AG09319 (cell line): ENCODE data around the gene MROH9.
"Not testable (repeated sequence)": the region's sequence is repeated elsewhere in the genome, so short reads cannot be mapped to it uniquely, and the experiment has no call there.

ENCODE experiments used
- DNase-seq: peaks from one replicate; pipeline ENCODE4 v3.0.0-alpha.2; 2010; ENCODE audit warnings: low read depth; ENCODE audit errors: extremely low read depth
- CTCF ChIP-seq: IDR thresholded peaks from 2 replicates; pipeline ENCODE4 v1.5.1; 2011; ENCODE audit warnings: low read depth, mild to moderate bottlenecking, inconsistent platforms, low read length, moderate library complexity

Gene MROH9

GRCh38 chr1:170929835-170930554, 5.3 kb upstream of the MROH9 start:
- peak; percentile 68 for TF ChIP-seq CTCF
- peak; percentile 49 for DNase-seq

- no peak for DNase-seq
- TF ChIP-seq CTCF, result no peak
Measured at GRCh38 chr1:170931650-170932049, 3.7 kb upstream of the MROH9 start.

GRCh38 chr1:170932236-170932635, 3.1 kb upstream of the MROH9 start:
- no peak for TF ChIP-seq CTCF
- DNase-seq, result no peak

GRCh38 chr1:170938281-170938680, 2.9 kb downstream of the MROH9 start:
- TF ChIP-seq CTCF, result no peak
- no peak for DNase-seq

GRCh38 chr1:170939476-170939875, 4.1 kb downstream of the MROH9 start:
- TF ChIP-seq CTCF, result no peak
- DNase-seq, result no peak

- DNase-seq, result not testable (repeated sequence)
Measured at GRCh38 chr1:170951744-170952143, 16.4 kb downstream of the MROH9 start.

- no peak for DNase-seq
Measured at GRCh38 chr1:170959385-170959784, 24.1 kb downstream of the MROH9 start.

More at GRCh38 chr1:170959385-170959784, 24.1 kb downstream of the MROH9 start:
- TF ChIP-seq CTCF, result no peak
